ENCODE results near the gene OR52R1. TPM values are rescaled to one million over a fixed set of nuclear protein-coding genes. Genes with fewer than 3 reads are reported as not detected.

Gene OR52R1
- total RNA-seq, 2 donors from 2014 or later, result not detected

GRCh38 chr11:4769838-4770237, 34.3 kb downstream of the OR52R1 start, which contains the start of gene OR51F1:
Gene OR51F1 (minus strand): TSS chr11:4769938. CDS start chr11:4769938, 0 bp downstream.
- no peaks in the 10 kb centered on the region for H3K9me3 Mint-ChIP-seq
- H3K4me1 Mint-ChIP-seq, result no peaks in the 10 kb centered on the region
- no peak for ATAC-seq (replicated peaks)
- no peak within 1 kb of the TSS for H3K27ac Mint-ChIP-seq
- H3K36me3 Mint-ChIP-seq (ENCODE audit: low read depth), result no peaks in the 10 kb centered on the region
- H3K4me3 Mint-ChIP-seq, result no peak within 1 kb of the TSS
- H3K27me3 Mint-ChIP-seq, result peaks cover 3% of the 10 kb centered on the region

GRCh38 chr11:4768094-4768493, 36.1 kb downstream of the OR52R1 start:
- no peak for ATAC-seq (replicated peaks)
- Mint-ChIP-seq H3K4me1 (no peaks in the 10 kb centered on the region), H3K36me3 (ENCODE audit: low read depth) (no peaks in the 10 kb centered on the region), H3K4me3 (no peak overlapping the region), H3K27me3 (peaks cover 3% of the 10 kb centered on the region), H3K27ac (no peak overlapping the region), H3K9me3 (no peaks in the 10 kb centered on the region)

GRCh38 chr11:4766420-4767043, 37.6 kb downstream of the OR52R1 start:
- Mint-ChIP-seq H3K4me1 (no peaks in the 10 kb centered on the region), H3K9me3 (no peaks in the 10 kb centered on the region), H3K27me3 (peaks cover 3% of the 10 kb centered on the region), H3K27ac (no peak overlapping the region), H3K4me3 (no peak overlapping the region), H3K36me3 (ENCODE audit: low read depth) (no peaks in the 10 kb centered on the region)
- ATAC-seq (replicated peaks), result no peak

GRCh38 chr11:4763096-4763495, 41.1 kb downstream of the OR52R1 start:
- Mint-ChIP-seq H3K27ac (no peak overlapping the region), H3K27me3 (peaks cover 3% of the 10 kb centered on the region), H3K9me3 (no peaks in the 10 kb centered on the region), H3K4me1 (no peaks in the 10 kb centered on the region), H3K4me3 (no peak overlapping the region), H3K36me3 (ENCODE audit: low read depth) (no peaks in the 10 kb centered on the region)
- no peak for ATAC-seq (replicated peaks)

Other genes with a start within 250 kb of the OR52R1 start
- not detected for gene OR52I2, start 222.6 kb downstream of the OR52R1 start, total RNA-seq
- under 1 TPM in 1 of 2 donors, not detected in 1; 0.13 TPM for gene OR52I1, start 210.3 kb downstream of the OR52R1 start, total RNA-seq
- 1 to 10 TPM; 5.3 to 7.9 TPM for gene TRIM68, start 196.1 kb downstream of the OR52R1 start, total RNA-seq
- not detected for gene OR51D1, start 166.9 kb downstream of the OR52R1 start, total RNA-seq
- not detected for gene OR51E1, start 160.4 kb downstream of the OR52R1 start, total RNA-seq
- not detected for gene OR51E2, start 106.5 kb downstream of the OR52R1 start, total RNA-seq
- not detected for gene MMP26, start 99.6 kb downstream of the OR52R1 start, total RNA-seq
- gene OR51F1, start 34.4 kb downstream of the OR52R1 start, total RNA-seq, result not detected
- not detected for gene OR51F2, start 16.9 kb upstream of the OR52R1 start, total RNA-seq
- not detected for gene OR51S1, start 44.8 kb upstream of the OR52R1 start, total RNA-seq
- not detected for gene OR51T1, start 77.5 kb upstream of the OR52R1 start, total RNA-seq
- not detected for gene OR51A7, start 99.4 kb upstream of the OR52R1 start, total RNA-seq
- not detected for gene OR51G2, start 115.0 kb upstream of the OR52R1 start, total RNA-seq
- gene OR51G1, start 120.0 kb upstream of the OR52R1 start, total RNA-seq, result not detected
- not detected for gene OR51A4, start 143.2 kb upstream of the OR52R1 start, total RNA-seq
- gene OR51A2, start 151.3 kb upstream of the OR52R1 start, total RNA-seq, result not detected
- gene OR51L1, start 190.5 kb upstream of the OR52R1 start, total RNA-seq, result not detected
- not detected for gene OR52J3, start 242.1 kb upstream of the OR52R1 start, total RNA-seq